ENCODE results near the gene KBTBD2.
"Not testable (repeated sequence)": the region's sequence is repeated elsewhere in the genome, so short reads cannot be mapped to it uniquely, and the experiment has no call there.

The KBTBD2 gene

DNA sequence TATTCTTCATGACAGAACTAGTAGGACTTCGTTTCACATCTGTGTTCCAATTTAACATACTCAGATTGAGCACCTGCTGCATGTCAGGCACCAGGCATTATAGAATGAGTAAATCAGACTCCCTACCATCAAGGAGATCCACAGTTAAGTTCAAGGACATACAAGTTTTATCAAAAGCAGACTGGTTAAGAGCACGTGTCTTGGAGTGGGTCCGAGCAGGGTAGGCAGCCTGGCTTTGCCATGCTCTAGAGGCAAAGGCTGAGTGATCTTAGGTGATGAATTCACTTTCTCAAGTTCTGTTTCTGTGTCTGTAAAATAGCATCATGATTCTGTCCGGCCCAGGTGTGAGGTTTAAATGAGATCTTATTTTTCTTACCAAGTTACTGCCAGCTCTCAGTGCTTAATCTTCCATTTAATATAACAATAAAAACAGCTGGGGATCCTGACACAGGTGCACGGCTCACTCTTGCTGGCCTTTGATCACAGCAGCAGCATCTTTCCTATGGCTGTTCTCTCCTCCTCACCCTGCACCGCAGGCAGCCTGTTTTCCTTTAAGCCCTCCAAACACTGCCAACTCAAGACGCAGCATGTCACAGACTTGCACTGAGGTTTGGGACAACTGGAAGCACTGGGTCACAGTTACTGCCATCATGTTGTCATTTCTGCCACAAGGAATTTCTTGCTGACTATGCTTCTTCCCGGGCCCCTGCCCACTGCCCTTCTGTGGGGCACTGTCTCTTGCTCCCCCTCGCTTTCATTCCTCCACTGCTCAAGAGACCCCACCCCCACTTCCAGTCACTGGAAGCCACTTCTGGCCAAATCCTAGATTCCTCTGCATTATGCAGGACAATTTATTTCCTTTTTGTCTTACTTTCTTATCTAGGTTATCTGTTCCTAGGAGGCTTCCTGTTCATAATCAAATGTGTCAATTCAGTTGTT is 35.5 kb downstream of the KBTBD2 start:
- not testable (repeated sequence) for DNase-seq (ENCODE audit: low read depth, low spot score)

DNA sequence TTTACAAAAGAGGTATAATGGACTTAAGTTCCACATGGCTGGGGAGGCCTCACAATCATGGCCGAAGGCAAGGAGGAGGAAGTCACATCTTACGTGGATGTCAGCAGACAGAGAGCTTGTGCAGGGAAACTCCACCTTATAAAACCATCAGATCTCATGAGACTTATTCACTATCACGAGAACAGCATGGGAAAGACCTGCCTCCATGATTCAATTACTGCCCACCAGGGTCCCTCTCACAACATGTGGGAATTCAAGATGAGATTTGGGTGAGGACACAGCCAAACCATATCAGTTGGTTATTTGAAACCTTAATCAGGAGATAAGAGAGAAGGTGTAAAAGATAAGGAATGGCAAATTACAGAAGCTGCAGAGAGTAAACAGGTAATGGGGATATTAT is 40.9 kb downstream of the KBTBD2 start:
- not testable (repeated sequence) for DNase-seq (ENCODE audit: low read depth, low spot score)

DNA sequence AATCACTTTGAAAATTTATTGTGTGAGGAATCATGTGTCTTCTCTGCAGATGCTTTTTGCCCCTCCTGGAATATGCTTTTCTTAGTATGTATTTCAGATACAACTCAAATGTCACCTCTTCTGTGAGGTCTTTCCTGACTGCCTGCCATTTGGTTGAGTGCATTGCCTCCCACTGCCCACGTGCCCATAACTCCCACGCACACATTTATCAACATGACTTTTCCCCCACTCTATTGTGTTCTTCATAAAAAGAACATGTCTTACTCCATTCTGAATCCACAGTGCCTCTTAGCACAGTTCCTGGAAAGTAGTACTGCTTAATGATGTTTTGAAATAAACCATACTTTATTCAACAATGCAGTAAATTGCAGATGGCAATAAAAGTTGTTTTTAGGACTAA is 42.9 kb downstream of the KBTBD2 start:
- DNase-seq (ENCODE audit: low read depth, low spot score): not testable (repeated sequence)

DNA sequence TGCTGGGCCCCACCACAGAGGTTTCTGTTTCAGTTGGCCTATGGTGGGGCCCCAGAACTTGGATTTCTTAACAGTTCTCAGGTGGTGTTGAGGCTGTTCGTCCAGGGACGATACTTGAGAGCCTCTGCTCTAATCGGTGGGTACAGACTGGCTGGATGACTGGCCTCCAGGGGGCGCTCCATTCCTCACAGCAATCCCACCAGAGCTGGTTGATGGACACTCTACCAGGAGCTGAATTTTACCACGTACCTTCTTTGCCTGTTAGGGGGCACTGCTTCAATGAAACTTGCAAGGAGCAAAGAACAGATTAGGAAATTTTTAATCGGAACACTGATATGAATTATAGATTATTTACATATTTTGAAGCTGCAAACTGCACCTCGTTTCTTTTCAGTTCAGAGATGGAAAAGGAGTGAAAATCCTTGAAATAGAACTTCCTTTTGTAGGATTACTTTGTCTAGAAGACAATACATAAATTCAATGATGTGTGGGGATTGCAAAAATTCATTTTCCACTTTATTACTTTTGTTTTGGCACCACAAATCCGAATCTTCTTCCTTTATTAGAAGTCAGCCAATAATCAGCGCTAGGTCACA is 44.8 kb downstream of the KBTBD2 start:
- DNase-seq (ENCODE audit: low read depth, low spot score): peak; percentile 86

DNA sequence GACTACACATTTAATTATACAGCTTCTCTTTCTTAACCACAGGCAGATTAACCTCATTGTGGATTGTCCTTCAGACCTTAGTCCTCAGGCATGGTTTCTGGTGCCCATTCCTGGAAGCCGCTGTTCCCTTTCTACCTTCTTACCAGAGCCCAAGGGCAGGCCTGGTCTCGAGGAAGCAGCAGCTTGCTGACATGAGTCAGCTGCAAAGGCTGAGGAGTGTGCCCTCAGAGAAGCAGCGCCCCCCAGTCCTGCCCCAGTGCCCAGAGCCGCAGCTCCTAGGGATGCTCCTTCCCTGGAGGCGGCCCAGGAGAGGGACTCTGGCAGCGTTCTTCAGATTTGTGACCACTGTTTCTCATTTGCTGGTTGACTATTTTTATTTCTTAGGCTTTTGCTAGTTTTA is 46.8 kb downstream of the KBTBD2 start:
- DNase-seq (ENCODE audit: low read depth, low spot score): not testable (repeated sequence)

DNA sequence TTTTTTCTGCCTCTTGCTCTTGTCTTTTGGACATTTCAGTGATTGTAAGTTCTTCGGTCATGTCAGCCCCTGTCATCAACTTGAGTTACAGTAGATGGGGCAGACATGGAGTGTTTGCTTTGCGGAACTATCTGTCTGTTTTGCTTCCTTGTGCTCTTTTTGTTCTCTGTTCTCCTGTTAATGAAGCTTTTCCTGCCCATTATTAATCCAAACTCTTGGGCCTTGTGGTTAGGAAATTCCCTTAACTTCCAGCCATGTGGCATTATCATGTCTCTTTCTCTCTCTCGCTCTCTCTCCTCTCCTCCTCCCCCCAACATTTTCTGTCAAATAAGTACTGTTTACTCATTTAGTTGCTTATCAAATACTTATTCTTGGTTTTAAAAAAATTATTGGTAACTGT is 47.8 kb downstream of the KBTBD2 start:
- not testable (repeated sequence) for DNase-seq (ENCODE audit: low read depth, low spot score)

DNA sequence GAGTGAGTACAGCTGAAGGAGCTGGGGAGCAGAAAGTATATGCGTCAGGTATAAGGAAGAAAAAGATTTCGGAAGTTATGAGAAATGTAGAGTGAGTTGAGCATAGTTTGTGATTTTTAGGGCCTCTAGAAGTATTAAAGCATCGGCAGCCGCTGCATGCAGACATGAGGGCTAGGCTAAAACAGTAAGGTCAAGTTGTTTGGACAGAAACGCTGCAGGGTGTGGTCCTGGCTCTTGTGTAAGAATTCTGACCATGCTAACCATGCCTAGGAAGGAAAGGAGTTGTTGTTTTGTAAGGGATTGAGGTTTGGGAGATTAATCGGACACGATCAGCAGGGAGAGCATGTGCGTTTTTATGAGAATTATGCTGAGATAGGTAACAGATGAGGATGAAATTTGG is 51.7 kb downstream of the KBTBD2 start:
- DNase-seq (ENCODE audit: low read depth, low spot score): not testable (repeated sequence)

DNA sequence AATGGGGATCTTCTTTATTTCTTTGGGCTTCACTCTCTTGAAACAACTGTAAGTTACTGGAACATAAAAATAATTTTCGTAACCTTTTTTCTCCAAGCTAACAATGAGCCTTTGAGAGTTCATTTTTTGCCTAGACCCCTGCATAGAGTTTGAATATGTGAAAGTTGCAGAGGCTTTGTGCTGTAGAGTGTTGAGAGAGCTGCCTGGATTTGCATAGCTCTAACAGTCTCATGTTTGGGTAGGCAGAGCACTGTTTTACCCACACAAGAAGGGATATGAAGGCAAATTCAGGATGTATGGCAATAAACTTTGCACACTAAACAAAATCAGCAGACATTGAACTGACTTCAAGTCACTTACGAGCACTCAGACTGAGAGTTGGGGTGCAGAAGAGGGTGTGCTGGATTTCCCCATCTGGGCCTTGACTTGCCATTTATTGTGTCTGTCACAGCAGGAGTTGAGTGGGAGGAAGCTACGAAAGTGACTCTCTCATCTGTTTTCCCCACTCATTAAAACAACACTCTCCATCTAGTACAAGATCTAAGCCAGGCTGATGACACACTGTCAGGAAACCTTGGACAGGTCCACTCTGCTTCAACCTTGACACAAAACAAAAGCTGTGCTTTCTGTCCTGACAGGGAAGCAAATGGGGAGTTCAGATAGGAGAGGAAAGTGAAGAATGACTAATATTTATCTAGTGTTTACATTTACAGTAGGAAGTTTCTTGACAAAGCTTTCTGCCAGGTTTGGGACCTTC is 62.4 kb downstream of the KBTBD2 start:
- DNase-seq (ENCODE audit: low read depth, low spot score): not testable (repeated sequence)

Measured in activated naive CD8-positive, alpha-beta T cell treated with anti-CD3 and anti-CD28 coated beads, Interleukin-2, amount 50 U/mL, for 16 hours (primary cell).